GM12864 (cell line): Measurements from ENCODE around the gene RPEL1.

Source experiments
- DNase-seq: peaks from one replicate; pipeline ENCODE4 v3.0.0-alpha.2; 2011; ENCODE audit warnings: low read depth
- H3K4me3 ChIP-seq: 2 replicates; pipeline ENCODE4 v1.5.1; 2011; ENCODE audit warnings: mild to moderate bottlenecking, low read depth, low read length, control low read depth
- TF ChIP-seq, protein P1 (sequence below): IDR thresholded peaks from 2 replicates; pipeline ENCODE4 v1.5.1; 2011; ENCODE audit warnings: low read depth, mild to moderate bottlenecking, moderate library complexity, low read length, control low read depth, inconsistent platforms; ENCODE audit errors: missing control alignments

Gene RPEL1

DNA sequence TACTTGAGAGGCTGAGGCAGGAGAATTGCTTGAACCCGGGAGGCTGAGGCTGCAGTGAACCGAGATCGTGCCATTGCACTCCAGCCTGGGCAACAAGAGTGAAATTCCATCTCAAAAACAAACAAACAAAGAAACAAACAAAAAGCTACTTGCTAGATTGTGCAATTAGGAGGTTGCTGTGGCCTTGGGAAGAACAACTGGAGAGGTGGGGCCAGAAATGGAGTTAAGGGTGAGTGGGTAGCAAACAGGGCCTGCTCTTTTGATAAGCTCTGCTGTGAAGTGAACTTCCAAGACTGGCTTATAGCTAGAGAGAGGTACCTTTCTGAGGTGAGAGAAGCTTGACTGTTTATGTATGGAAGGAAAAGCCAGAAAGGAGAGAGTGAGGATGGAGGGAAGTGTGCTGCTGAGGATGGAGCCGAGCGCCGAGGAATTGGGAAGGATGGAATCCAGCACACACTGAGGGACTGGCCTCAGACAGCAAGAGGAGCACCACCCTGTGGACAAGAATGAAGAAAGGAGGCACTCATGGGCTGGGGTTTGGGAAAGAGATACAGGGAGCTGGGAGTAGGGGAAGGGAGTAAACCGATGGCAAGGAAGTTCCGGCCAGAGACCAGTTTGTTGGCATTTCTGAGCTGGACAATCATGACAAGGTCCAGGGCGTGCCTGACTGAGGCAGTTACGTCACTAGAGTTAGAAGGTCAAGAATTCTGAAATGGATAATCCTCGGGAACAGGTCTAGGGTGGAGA lies 7.0 kb upstream of the RPEL1 start:
- TF ChIP-seq, protein P1, sequence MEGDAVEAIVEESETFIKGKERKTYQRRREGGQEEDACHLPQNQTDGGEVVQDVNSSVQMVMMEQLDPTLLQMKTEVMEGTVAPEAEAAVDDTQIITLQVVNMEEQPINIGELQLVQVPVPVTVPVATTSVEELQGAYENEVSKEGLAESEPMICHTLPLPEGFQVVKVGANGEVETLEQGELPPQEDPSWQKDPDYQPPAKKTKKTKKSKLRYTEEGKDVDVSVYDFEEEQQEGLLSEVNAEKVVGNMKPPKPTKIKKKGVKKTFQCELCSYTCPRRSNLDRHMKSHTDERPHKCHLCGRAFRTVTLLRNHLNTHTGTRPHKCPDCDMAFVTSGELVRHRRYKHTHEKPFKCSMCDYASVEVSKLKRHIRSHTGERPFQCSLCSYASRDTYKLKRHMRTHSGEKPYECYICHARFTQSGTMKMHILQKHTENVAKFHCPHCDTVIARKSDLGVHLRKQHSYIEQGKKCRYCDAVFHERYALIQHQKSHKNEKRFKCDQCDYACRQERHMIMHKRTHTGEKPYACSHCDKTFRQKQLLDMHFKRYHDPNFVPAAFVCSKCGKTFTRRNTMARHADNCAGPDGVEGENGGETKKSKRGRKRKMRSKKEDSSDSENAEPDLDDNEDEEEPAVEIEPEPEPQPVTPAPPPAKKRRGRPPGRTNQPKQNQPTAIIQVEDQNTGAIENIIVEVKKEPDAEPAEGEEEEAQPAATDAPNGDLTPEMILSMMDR = no peak
- DNase-seq = no peak
- H3K4me3 ChIP-seq = no peak overlapping the region

GRCh38 chr10:103241262-103242011 lies 4.2 kb upstream of the RPEL1 start:
- TF ChIP-seq, protein P1 = no peak
- no peak for DNase-seq
- H3K4me3 ChIP-seq = no peak overlapping the region

- no peak overlapping the region for H3K4me3 ChIP-seq
- TF ChIP-seq, protein P1 = peak; percentile 95
- peak; percentile 40 for DNase-seq
Observed at GRCh38 chr10:103244666-103245271, 918 bp upstream of the RPEL1 start.

GRCh38 chr10:103246324-103246723 lies 637 bp downstream of the RPEL1 start:
- no peak for DNase-seq
- TF ChIP-seq, protein P1 = no peak
- H3K4me3 ChIP-seq = no peak overlapping the region

DNA sequence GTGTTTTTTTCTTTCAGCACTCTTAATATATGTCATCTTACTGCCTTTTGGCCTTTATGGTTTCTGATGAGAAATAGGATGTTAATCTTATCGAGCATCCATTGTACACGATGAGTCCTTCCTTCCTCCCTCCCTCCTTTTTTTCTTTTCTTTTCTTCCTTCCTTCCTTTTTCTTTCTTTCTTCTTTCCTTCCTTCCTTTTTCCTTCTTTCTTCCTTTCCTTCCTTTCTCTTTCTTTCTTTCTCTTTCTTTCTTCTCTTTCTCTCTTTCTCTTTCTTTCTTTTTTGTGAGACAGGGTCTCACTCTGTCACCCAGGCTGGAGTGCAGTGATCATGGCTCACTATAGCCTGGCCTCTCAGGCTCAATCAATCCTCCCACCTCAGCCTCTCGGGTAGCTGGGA lies 8.4 kb downstream of the RPEL1 start:
- no peak for DNase-seq

DNA sequence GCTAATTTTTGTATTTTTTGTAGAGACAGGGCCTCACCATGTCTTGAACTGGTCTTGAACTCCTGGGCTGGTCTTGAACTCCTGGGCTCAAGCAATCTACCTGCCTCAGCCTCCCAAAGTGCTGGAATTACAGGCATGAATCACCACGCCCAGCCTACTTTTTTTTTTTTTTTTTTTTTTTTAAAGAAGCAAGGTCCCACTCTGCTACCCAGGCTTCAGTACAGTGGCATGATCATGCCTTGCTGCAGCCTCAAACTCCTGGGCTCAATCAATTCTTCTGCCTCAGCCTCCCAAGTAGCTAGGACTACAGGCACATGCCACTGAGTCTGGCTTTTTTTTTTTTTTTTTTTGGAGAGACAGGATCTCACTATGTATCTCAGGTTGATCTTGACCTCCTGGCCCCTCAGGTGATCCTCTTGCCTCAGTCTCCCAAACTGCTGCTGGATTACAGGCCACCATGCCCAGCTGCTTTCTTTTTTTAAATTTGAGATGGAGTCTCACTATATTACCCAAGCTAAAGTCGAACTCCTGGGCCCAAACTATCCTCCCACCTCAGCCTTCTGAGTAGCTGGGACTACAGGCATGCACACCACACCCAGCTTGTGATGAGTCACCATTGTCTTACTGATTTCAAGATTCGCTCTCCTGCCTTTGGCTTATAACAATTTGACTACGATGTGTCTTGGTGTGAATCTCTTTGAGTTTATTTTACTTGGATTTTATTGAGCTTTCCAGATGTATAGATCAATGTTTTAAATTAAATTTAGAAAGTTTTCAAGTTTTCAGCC lies 9.0 kb downstream of the RPEL1 start:
- TF ChIP-seq, protein P1 = no peak
- H3K4me3 ChIP-seq = no peak overlapping the region
- DNase-seq = no peak

More for the DNA sequence above, 8.4 kb downstream of the RPEL1 start:
- TF ChIP-seq, protein P1 = no peak
- no peak overlapping the region for H3K4me3 ChIP-seq
